GM13976 (cell line): ENCODE measurements around the gene OGN.

Experiments used
- DNase-seq: peaks from one replicate; pipeline ENCODE4 v3.0.0; 2012; ENCODE audit warnings: low spot score
- in situ Hi-C: fragments of 300-500 bp; cut with MboI; formaldehyde crosslinking; loops from one replicate; pipeline ENCODE4 v1.12.0; 2022; ENCODE audit warnings: low sequenced_read_pairs, mixed read lengths, inconsistent platforms; ENCODE audit not compliant: unreplicated experiment
- TF ChIP-seq, protein P1 (sequence below): IDR thresholded peaks from 2 replicates; pipeline ENCODE4 v1.5.1; 2012; ENCODE audit warnings: borderline replicate concordance, mild to moderate bottlenecking; ENCODE audit not compliant: insufficient read depth; ENCODE audit errors: extremely low read depth, missing control alignments, control extremely low read depth

Gene OGN

DNA sequence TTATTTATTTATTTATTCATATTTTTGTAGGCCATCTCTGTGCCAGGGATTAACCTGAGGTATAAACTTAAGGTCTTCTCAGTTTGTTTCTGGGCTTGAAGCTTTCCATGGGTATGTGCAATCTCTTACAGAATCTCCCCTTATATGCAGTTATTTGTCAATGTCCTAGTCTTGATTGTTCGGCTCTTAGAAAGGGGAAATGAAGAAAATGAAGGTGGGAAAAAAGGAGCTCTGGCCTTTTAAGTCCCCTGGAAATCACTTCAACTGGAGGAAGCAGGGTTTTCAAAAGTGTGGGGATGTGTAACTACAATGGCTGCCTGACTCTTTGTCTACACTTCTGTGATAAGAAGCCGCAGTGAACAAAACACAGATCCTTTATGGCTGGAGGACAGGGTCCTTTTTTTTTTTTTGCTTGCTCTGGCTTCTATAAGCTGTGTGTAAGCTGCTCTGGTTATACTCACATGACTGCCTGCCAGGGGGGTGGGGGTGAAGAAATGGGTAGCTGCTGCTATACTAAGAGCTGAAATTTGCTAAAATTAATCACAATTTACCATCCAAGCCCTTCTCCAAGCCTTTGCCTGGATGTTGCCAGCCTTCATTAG lies 44.9 kb downstream of the OGN start:
- TF ChIP-seq, protein P1, sequence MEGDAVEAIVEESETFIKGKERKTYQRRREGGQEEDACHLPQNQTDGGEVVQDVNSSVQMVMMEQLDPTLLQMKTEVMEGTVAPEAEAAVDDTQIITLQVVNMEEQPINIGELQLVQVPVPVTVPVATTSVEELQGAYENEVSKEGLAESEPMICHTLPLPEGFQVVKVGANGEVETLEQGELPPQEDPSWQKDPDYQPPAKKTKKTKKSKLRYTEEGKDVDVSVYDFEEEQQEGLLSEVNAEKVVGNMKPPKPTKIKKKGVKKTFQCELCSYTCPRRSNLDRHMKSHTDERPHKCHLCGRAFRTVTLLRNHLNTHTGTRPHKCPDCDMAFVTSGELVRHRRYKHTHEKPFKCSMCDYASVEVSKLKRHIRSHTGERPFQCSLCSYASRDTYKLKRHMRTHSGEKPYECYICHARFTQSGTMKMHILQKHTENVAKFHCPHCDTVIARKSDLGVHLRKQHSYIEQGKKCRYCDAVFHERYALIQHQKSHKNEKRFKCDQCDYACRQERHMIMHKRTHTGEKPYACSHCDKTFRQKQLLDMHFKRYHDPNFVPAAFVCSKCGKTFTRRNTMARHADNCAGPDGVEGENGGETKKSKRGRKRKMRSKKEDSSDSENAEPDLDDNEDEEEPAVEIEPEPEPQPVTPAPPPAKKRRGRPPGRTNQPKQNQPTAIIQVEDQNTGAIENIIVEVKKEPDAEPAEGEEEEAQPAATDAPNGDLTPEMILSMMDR, result no peak
- in situ Hi-C loops, result no loop called here
- no peak for DNase-seq

DNA sequence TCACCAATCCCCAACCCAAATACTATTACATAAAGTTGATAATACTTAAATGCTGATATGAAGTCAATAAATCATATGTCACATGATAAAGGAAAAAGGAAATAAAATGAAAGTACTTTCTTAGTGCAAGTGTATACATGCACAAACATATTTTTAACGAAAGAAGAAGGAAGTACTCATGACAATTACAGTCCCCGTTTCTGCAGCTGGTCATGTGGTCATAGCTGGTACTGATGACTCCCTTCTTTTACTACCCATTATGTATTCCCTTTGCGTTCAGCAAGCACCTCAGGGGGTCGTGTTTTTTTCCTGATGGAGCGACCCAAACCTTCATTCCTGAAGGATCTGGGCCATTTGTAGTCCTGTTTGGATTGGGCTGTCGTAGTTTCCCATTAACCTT lies 51.3 kb downstream of the OGN start:
- no peak for DNase-seq
- in situ Hi-C loops, result no loop called here
- TF ChIP-seq, protein P1, result no peak

DNA sequence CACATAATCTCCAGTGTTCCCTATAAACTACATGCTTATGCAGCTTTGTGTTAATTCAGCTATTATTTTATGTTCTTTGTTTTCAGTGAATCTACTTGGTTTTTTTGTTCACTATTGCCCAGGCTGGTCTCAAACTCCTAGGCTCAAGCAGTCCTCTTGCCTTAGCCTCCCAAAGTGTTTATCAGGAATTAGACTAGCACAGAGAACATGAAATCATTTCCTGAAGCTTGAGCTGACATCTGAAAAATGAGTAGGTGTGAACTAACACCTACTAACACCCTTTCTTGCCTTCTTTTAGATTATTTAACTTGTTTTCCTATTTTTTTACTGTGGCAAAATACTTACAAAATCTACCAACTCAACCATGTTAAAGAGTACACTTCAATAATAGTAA lies 53.6 kb downstream of the OGN start:
- TF ChIP-seq, protein P1, result no peak
- no peak for DNase-seq
- in situ Hi-C loops, result no loop called here

DNA sequence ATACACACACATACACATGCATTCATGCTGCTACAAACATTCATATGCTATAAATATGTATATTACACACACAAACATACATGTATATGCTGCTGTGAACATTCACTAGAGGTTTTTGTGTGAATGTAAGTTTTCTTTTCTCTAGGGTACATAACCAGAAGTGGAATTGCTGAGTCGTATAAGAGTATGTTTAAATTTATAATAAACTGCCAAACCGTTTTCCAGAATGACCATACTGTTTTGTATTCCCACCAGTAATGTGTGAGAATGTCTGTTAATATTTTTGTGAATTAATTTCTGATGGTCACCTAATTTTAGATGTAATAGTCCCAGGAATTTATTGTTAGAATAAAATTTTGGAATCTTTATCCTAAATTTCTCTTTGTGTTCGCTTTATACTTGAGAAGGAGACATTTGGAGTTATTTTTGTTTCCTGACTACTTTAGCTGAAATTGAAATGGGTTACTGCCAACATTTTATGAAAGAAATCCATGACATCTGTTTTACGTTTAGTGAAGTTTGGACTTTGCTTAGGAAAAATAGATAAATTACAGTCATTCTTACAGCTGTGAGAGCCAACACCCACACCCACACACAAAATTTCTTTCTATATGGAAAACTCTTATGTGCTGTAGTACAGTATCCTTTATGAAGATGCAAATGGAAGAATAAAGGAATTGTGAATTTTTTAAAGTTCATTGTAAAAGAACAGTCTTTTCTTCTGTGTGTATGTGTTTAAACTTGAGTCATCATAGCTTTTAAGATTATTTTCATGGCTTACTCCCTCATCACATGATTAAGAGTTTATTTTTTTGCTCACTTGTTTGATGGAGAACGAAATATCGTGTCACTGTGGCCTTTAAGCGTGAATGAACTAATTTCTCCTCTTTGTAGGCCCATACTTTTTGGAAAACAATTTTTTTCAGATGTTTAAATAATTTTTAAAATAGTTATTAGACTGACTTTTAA lies 54.3 kb downstream of the OGN start:
- in situ Hi-C loops, result no loop called here
- TF ChIP-seq, protein P1, result no peak
- DNase-seq, result no peak

DNA sequence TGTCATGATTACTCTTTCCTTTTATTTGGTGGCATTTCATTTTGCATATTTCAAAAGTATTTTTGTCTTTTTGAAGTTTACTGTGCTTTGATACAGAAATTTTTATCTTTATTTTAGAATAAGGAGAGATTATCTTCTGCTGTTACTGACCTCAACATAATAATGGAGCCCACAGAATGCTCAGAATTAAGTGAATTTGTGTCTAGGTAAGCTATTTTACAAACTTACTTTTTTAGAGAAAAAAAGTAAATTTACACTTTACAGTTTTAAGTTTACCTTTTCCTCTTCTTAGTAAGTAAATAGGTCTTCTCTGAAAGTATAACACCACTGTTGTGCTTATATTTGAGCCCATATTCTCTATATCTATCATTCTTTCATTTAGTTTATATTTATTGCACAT lies 58.8 kb downstream of the OGN start:
- TF ChIP-seq, protein P1, result no peak
- in situ Hi-C loops, result no loop called here
- DNase-seq, result no peak

DNA sequence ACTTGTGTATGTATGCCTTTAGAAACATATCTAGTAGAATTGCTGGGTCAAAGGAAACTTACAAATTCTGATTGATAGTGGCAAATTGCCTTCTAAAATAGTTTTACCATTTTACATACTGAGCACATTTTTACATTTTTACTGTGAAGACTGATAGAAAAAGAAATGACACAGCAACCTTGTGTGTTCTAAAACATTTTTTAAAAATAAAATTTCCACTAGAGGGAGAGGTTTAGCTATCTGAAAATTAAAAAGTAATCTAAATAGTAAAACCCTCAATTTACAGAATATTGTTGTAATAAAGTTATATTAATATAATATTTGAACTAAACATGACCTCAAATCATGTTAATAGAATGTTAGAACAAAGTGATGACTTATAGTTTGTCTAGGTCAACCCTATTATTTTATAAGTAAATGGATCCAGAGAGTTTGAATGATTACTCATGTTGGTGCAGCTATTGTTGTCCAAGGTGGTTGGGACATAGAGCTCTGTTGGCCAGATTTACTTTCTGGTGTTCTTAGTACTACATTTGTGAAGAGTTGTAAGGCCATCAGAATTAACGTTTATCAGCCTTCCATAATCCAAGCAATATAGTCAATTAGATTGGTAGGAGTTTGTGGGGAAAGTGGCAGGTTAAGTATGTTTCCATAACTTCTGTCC lies 61.4 kb downstream of the OGN start:
- TF ChIP-seq, protein P1, result no peak
- DNase-seq, result no peak
- in situ Hi-C loops, result no loop called here
